Measurements from ENCODE around the gene HPCA. TPM values are rescaled to one million over a fixed set of nuclear protein-coding genes. Genes with fewer than 3 reads are reported as not detected.

The HPCA gene
- total and polyA plus RNA-seq, 2 donors (not counting 1 experiment from before 2014, with no cell fraction given) = 0.33 TPM; not detected in 1

GRCh38 chr1:32891241-32891570 is 4.9 kb downstream of the HPCA start:
- Histone ChIP-seq H3K27me3 (ENCODE audit: control insufficient read depth, insufficient read depth, low read length) (peaks cover 22% of the 10 kb centered on the region), H4K20me1 (ENCODE audit: control insufficient read depth, extremely low read depth, insufficient read depth, low read length) (no peaks in the 10 kb centered on the region), H3K36me3 (ENCODE audit: control insufficient read depth, insufficient read depth, low read length) (no peaks in the 10 kb centered on the region), H3K4me2 (ENCODE audit: extremely low read depth, insufficient read depth, low read length) (no peak overlapping the region), H2AFZ (ENCODE audit: low read length) (no peak overlapping the region), H3K79me2 (ENCODE audit: control insufficient read depth, insufficient read depth, low read length) (no peaks in the 10 kb centered on the region), H3K9me3 (ENCODE audit: control insufficient read depth, insufficient read depth, low read depth, low read length) (no peaks in the 10 kb centered on the region), H3K4me1 (ENCODE audit: control insufficient read depth, extremely low read depth, insufficient read depth, low read length) (no peaks in the 10 kb centered on the region), H3K9ac (ENCODE audit: insufficient read depth, low read length) (no peak overlapping the region), H3K4me3 (replicated peaks in 1 of 4; ENCODE audit: control extremely low read depth in 1 of 4, insufficient read depth in 1 of 4, low read depth in 3 of 4, low read length in 4 of 4) (no peak overlapping the region), H3K27ac (ENCODE audit: insufficient read depth, low read length) (no peak overlapping the region)
- TF ChIP-seq CTCF (conservative IDR thresholded peaks at IDR 0.05 in 1 of 2, IDR thresholded peaks at IDR 0.05 in 1 of 2; ENCODE audit: low read depth in 1 of 2, low read length in 2 of 2) (no peak), EZH2 (IDR thresholded peaks at IDR 0.05; ENCODE audit: low read length, missing control alignments) (no peak)
- peak in 1 of 2 donors; percentile 20 for DNase-seq (ENCODE audit: low read depth in 2 of 2)

GRCh38 chr1:32891630-32892029 is 5.3 kb downstream of the HPCA start:
- H2AFZ ChIP-seq (ENCODE audit: low read length) = no peak overlapping the region
- TF ChIP-seq EZH2 (IDR thresholded peaks at IDR 0.05; ENCODE audit: low read length, missing control alignments) = no peak
- TF ChIP-seq CTCF (conservative IDR thresholded peaks at IDR 0.05 in 1 of 2, IDR thresholded peaks at IDR 0.05 in 1 of 2; ENCODE audit: low read depth in 1 of 2, low read length in 2 of 2) = no peak

GRCh38 chr1:32892368-32893197 is 6.3 kb downstream of the HPCA start:
- peaks cover 14% of the 10 kb centered on the region for H3K27me3 ChIP-seq (ENCODE audit: control insufficient read depth, insufficient read depth, low read length)
- H3K36me3 ChIP-seq (ENCODE audit: control insufficient read depth, insufficient read depth, low read length) = no peaks in the 10 kb centered on the region
- H3K9me3 ChIP-seq (ENCODE audit: control insufficient read depth, insufficient read depth, low read depth, low read length) = no peaks in the 10 kb centered on the region
- H4K20me1 ChIP-seq (ENCODE audit: control insufficient read depth, extremely low read depth, insufficient read depth, low read length) = no peaks in the 10 kb centered on the region
- peak; percentile 22 to 36 for DNase-seq (ENCODE audit: low read depth in 2 of 2)
- no peak overlapping the region for H2AFZ ChIP-seq (ENCODE audit: low read length)
- no peak overlapping the region for H3K9ac ChIP-seq (ENCODE audit: insufficient read depth, low read length)
- peak overlapping the region; percentile 28 for H3K4me2 ChIP-seq (ENCODE audit: extremely low read depth, insufficient read depth, low read length)
- H3K4me1 ChIP-seq (ENCODE audit: control insufficient read depth, extremely low read depth, insufficient read depth, low read length) = no peaks in the 10 kb centered on the region
- H3K79me2 ChIP-seq (ENCODE audit: control insufficient read depth, insufficient read depth, low read length) = no peaks in the 10 kb centered on the region
- no peak overlapping the region for H3K27ac ChIP-seq (ENCODE audit: insufficient read depth, low read length)
- TF ChIP-seq EZH2 (IDR thresholded peaks at IDR 0.05; ENCODE audit: low read length, missing control alignments) (peak; percentile 83), CTCF (conservative IDR thresholded peaks at IDR 0.05 in 1 of 2, IDR thresholded peaks at IDR 0.05 in 1 of 2; ENCODE audit: low read depth in 1 of 2, low read length in 2 of 2) (no peak)
- peak overlapping the region in 2 of 4 experiments; percentile 28 to 52 for H3K4me3 ChIP-seq (replicated peaks in 1 of 4; ENCODE audit: control extremely low read depth in 1 of 4, insufficient read depth in 1 of 4, low read depth in 3 of 4, low read length in 4 of 4)

More at GRCh38 chr1:32891630-32892029, 5.3 kb downstream of the HPCA start:
- H3K36me3 ChIP-seq (ENCODE audit: control insufficient read depth, insufficient read depth, low read length) = no peaks in the 10 kb centered on the region
- H4K20me1 ChIP-seq (ENCODE audit: control insufficient read depth, extremely low read depth, insufficient read depth, low read length) = no peaks in the 10 kb centered on the region
- no peak overlapping the region for H3K27ac ChIP-seq (ENCODE audit: insufficient read depth, low read length)
- H3K4me1 ChIP-seq (ENCODE audit: control insufficient read depth, extremely low read depth, insufficient read depth, low read length) = no peaks in the 10 kb centered on the region
- no peak overlapping the region for H3K4me3 ChIP-seq (replicated peaks in 1 of 4; ENCODE audit: control extremely low read depth in 1 of 4, insufficient read depth in 1 of 4, low read depth in 3 of 4, low read length in 4 of 4)
- H3K4me2 ChIP-seq (ENCODE audit: extremely low read depth, insufficient read depth, low read length) = no peak overlapping the region
- peaks cover 22% of the 10 kb centered on the region for H3K27me3 ChIP-seq (ENCODE audit: control insufficient read depth, insufficient read depth, low read length)
- no peak for DNase-seq (ENCODE audit: low read depth in 2 of 2)
- no peaks in the 10 kb centered on the region for H3K79me2 ChIP-seq (ENCODE audit: control insufficient read depth, insufficient read depth, low read length)
- H3K9ac ChIP-seq (ENCODE audit: insufficient read depth, low read length) = no peak overlapping the region
- no peaks in the 10 kb centered on the region for H3K9me3 ChIP-seq (ENCODE audit: control insufficient read depth, insufficient read depth, low read depth, low read length)
